Lower leg skin (tissue), 3 donors: ENCODE data around the gene EFCAB6.

Source experiments
- POLR2A ChIP-seq, 2 donors: fragments of 450-650 bp; IDR thresholded peaks; one replicate each; pipeline ENCODE4 v1.6.1; 2016 to 2017; ENCODE audit warnings: antibody characterized with exemption in 2 of 2, mild to moderate bottlenecking in 1 of 2, moderate library complexity in 1 of 2
- TF ChIP-seq, protein P1 (sequence below), 3 donors: fragments of 450-650 bp; IDR thresholded peaks; one replicate each; pipeline ENCODE4 v1.5.1; 2016; ENCODE audit warnings: antibody characterized with exemption in 3 of 3, mild to moderate bottlenecking in 3 of 3, moderate library complexity in 2 of 3

DNA sequence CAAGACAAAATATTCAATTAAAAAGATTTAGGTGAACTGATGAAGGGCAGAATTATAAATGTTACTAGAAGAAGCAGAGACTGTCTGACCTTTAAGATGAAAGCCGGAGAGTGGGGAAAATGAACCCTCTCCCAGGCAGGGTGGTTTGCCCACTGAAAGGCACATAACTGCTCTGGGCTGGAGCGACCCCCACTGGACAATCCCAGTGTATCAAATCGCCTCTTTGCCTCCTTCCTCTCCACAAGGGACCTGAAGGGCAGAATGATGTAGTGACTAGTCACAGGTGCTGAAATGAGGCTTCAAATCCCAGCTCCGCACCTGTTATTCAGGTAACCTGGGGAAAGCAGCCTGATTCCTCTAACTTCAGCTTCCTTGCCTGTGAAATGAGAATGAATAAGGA lies 69.0 kb downstream of the EFCAB6 start:
- TF ChIP-seq, protein P1, sequence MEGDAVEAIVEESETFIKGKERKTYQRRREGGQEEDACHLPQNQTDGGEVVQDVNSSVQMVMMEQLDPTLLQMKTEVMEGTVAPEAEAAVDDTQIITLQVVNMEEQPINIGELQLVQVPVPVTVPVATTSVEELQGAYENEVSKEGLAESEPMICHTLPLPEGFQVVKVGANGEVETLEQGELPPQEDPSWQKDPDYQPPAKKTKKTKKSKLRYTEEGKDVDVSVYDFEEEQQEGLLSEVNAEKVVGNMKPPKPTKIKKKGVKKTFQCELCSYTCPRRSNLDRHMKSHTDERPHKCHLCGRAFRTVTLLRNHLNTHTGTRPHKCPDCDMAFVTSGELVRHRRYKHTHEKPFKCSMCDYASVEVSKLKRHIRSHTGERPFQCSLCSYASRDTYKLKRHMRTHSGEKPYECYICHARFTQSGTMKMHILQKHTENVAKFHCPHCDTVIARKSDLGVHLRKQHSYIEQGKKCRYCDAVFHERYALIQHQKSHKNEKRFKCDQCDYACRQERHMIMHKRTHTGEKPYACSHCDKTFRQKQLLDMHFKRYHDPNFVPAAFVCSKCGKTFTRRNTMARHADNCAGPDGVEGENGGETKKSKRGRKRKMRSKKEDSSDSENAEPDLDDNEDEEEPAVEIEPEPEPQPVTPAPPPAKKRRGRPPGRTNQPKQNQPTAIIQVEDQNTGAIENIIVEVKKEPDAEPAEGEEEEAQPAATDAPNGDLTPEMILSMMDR (IDR thresholded peaks at IDR 0.05), result no peak
- TF ChIP-seq POLR2A (IDR thresholded peaks at IDR 0.05), result no peak
